ENCODE results near the gene ACMSD. TPM values are rescaled to one million over a fixed set of nuclear protein-coding genes. Genes with fewer than 3 reads are reported as not detected.

The ACMSD gene
- polyA plus RNA-seq, 1 donor from 2014 or later: not detected

- H3K9ac ChIP-seq (ENCODE audit: low read length): no peak overlapping the region
- TF ChIP-seq REST (IDR thresholded peaks at IDR 0.05; ENCODE audit: borderline replicate concordance) (no peak), POLR2AphosphoS5 (IDR thresholded peaks at IDR 0.05) (no peak), MXI1 (conservative IDR thresholded peaks at IDR 0.05; ENCODE audit: poor library complexity, severe bottlenecking) (no peak), SMC3 (conservative IDR thresholded peaks at IDR 0.05; ENCODE audit: poor library complexity) (no peak), EP300 (conservative IDR thresholded peaks at IDR 0.05; ENCODE audit: poor library complexity, severe bottlenecking) (no peak), EZH2 (IDR thresholded peaks at IDR 0.05; ENCODE audit: borderline replicate concordance, insufficient read depth, low read length, poor library complexity, severe bottlenecking) (no peak), CTCF (IDR thresholded peaks at IDR 0.05; ENCODE audit: poor library complexity, severe bottlenecking) (no peak), RAD21 (conservative IDR thresholded peaks at IDR 0.05) (no peak), TAF1 (IDR thresholded peaks at IDR 0.05; ENCODE audit: low read depth) (no peak)
- no peaks in the 10 kb centered on the region for H3K27me3 ChIP-seq (ENCODE audit: insufficient read depth, low read depth, low read length)
- H3K36me3 ChIP-seq (ENCODE audit: insufficient read depth, low read length): no peaks in the 10 kb centered on the region
- no peaks in the 10 kb centered on the region for H3K9me2 ChIP-seq (ENCODE audit: insufficient read depth, low read length)
- H3K4me2 ChIP-seq (ENCODE audit: low read length): no peak overlapping the region
- H3F3A ChIP-seq (ENCODE audit: insufficient read depth, low read length, poor library complexity, severe bottlenecking): no peaks in the 10 kb centered on the region
- H3K27ac ChIP-seq (ENCODE audit: low read length): no peak overlapping the region
- no peak overlapping the region for H3K4me3 ChIP-seq (ENCODE audit: low read length)
- H3K79me2 ChIP-seq (replicated peaks; ENCODE audit: insufficient read depth, low read length): no peaks in the 10 kb centered on the region
- no peaks in the 10 kb centered on the region for H3K9me3 ChIP-seq (ENCODE audit: low read length)
- no peak overlapping the region for H2AFZ ChIP-seq (ENCODE audit: low read depth, low read length)
- no peaks in the 10 kb centered on the region for H4K20me1 ChIP-seq (ENCODE audit: insufficient read depth)
Observed at GRCh38 chr2:134861173-134861572, 22.8 kb downstream of the ACMSD start.

GRCh38 chr2:134862069-134862468 is 23.7 kb downstream of the ACMSD start:
- H4K20me1 ChIP-seq (ENCODE audit: insufficient read depth): no peaks in the 10 kb centered on the region
- H3K9me2 ChIP-seq (ENCODE audit: insufficient read depth, low read length): no peaks in the 10 kb centered on the region
- H3K79me2 ChIP-seq (replicated peaks; ENCODE audit: insufficient read depth, low read length): no peaks in the 10 kb centered on the region
- H3K4me2 ChIP-seq (ENCODE audit: low read length): no peak overlapping the region
- no peak overlapping the region for H3K27ac ChIP-seq (ENCODE audit: low read length)
- H3K9ac ChIP-seq (ENCODE audit: low read length): no peak overlapping the region
- no peak overlapping the region for H2AFZ ChIP-seq (ENCODE audit: low read depth, low read length)
- H3K36me3 ChIP-seq (ENCODE audit: insufficient read depth, low read length): no peaks in the 10 kb centered on the region
- H3K27me3 ChIP-seq (ENCODE audit: insufficient read depth, low read depth, low read length): no peaks in the 10 kb centered on the region
- H3K9me3 ChIP-seq (ENCODE audit: low read length): no peaks in the 10 kb centered on the region
- TF ChIP-seq POLR2AphosphoS5 (IDR thresholded peaks at IDR 0.05) (no peak), TAF1 (IDR thresholded peaks at IDR 0.05; ENCODE audit: low read depth) (no peak), MXI1 (conservative IDR thresholded peaks at IDR 0.05; ENCODE audit: poor library complexity, severe bottlenecking) (no peak), SMC3 (conservative IDR thresholded peaks at IDR 0.05; ENCODE audit: poor library complexity) (no peak), EZH2 (IDR thresholded peaks at IDR 0.05; ENCODE audit: borderline replicate concordance, insufficient read depth, low read length, poor library complexity, severe bottlenecking) (no peak), RAD21 (conservative IDR thresholded peaks at IDR 0.05) (no peak), EP300 (conservative IDR thresholded peaks at IDR 0.05; ENCODE audit: poor library complexity, severe bottlenecking) (no peak), CTCF (IDR thresholded peaks at IDR 0.05; ENCODE audit: poor library complexity, severe bottlenecking) (no peak), REST (IDR thresholded peaks at IDR 0.05; ENCODE audit: borderline replicate concordance) (no peak)
- H3F3A ChIP-seq (ENCODE audit: insufficient read depth, low read length, poor library complexity, severe bottlenecking): no peaks in the 10 kb centered on the region
- H3K4me3 ChIP-seq (ENCODE audit: low read length): no peak overlapping the region

Data from neural cell (in vitro differentiated cells).